Activated gamma-delta T cell (primary cell): ENCODE measurements around the gene PRKAG2.
"Not testable (repeated sequence)": the region's sequence is repeated elsewhere in the genome, so short reads cannot be mapped to it uniquely, and the experiment has no call there.

Source experiments
- DNase-seq: peaks from one replicate; lab custom pipeline; 2025; lab: John Stamatoyannopoulos, UW

PRKAG2 gene

GRCh38 chr7:151801291-151801690 lies 75.6 kb downstream of the PRKAG2 start:
- DNase-seq = no peak

GRCh38 chr7:151800861-151801260 lies 76.1 kb downstream of the PRKAG2 start:
- no peak for DNase-seq

- no peak for DNase-seq
Observed at GRCh38 chr7:151800391-151800790, 76.5 kb downstream of the PRKAG2 start.

GRCh38 chr7:151799506-151799905 lies 77.4 kb downstream of the PRKAG2 start:
- DNase-seq = no peak

GRCh38 chr7:151798851-151799448 lies 78.0 kb downstream of the PRKAG2 start:
- DNase-seq = no peak

- not testable (repeated sequence) for DNase-seq
Observed at GRCh38 chr7:151797667-151798307, 79.1 kb downstream of the PRKAG2 start.

GRCh38 chr7:151796871-151797537 lies 79.9 kb downstream of the PRKAG2 start:
- no peak for DNase-seq

GRCh38 chr7:151796091-151796870 lies 80.6 kb downstream of the PRKAG2 start:
- no peak for DNase-seq

GRCh38 chr7:151795168-151795811 lies 81.6 kb downstream of the PRKAG2 start:
- DNase-seq = no peak

GRCh38 chr7:151794508-151795167 lies 82.3 kb downstream of the PRKAG2 start:
- DNase-seq = no peak

- no peak for DNase-seq
Observed at GRCh38 chr7:151793991-151794507, 82.9 kb downstream of the PRKAG2 start.

GRCh38 chr7:151793531-151793951 lies 83.4 kb downstream of the PRKAG2 start:
- DNase-seq = no peak

GRCh38 chr7:151792636-151793035 lies 84.3 kb downstream of the PRKAG2 start:
- no peak for DNase-seq

- DNase-seq = no peak
Observed at GRCh38 chr7:151792086-151792485, 84.8 kb downstream of the PRKAG2 start.

- no peak for DNase-seq
Observed at GRCh38 chr7:151790830-151791620, 85.9 kb downstream of the PRKAG2 start.

- no peak for DNase-seq
Observed at GRCh38 chr7:151790095-151790829, 86.7 kb downstream of the PRKAG2 start.

- DNase-seq = no peak
Observed at GRCh38 chr7:151789380-151789947, 87.5 kb downstream of the PRKAG2 start.

GRCh38 chr7:151787348-151787747 lies 89.6 kb downstream of the PRKAG2 start:
- DNase-seq = no peak

GRCh38 chr7:151786936-151787335 lies 90.0 kb downstream of the PRKAG2 start:
- no peak for DNase-seq
